GM12878 (cell line): ENCODE measurements around the gene SCN8A. TPM values are rescaled to one million over a fixed set of nuclear protein-coding genes. Genes with fewer than 3 reads are reported as not detected.

Experiments
- ATAC-seq: fragments of 200-7000 bp; cut with Tn5 transposase; 3 replicates; pipeline ENCODE4 v1.9.1; 2020; ENCODE audit warnings: mild to moderate bottlenecking, moderate library complexity
- BruUV-seq: library from RNA; stranded (reverse); fragments of 400-500 nt; replicated peaks from 2 replicates; lab custom pipeline; 2021; lab: Mats Ljungman, UMichigan
- CTCF ChIA-PET: fragments of 300-600 bp; sonication (Branson Sonifier 250); formaldehyde crosslinking; extraction: SDS; loops from one replicate; lab custom pipeline; 2021; ENCODE audit warnings: inconsistent platforms; lab: Yijun Ruan, JAX
- POLR2A ChIA-PET: fragments of 350-600 bp; formaldehyde crosslinking; extraction: SDS; loops from one replicate; lab custom pipeline; 2021; ENCODE audit warnings: inconsistent platforms; lab: Charles Lee
- RAD21 ChIA-PET: fragments of 300-600 bp; sonication (Branson Sonifier 250); formaldehyde crosslinking; loops from one replicate; lab custom pipeline; 2023; ENCODE audit warnings: antibody characterized with exemption; ENCODE audit not compliant: unreplicated experiment; lab: Charles Lee
- SMC1A ChIA-PET: fragments of 300-600 bp; sonication (Branson Sonifier 250); formaldehyde crosslinking; loops from one replicate; lab custom pipeline; 2023; ENCODE audit not compliant: unreplicated experiment, uncharacterized antibody; lab: Charles Lee
- DNase-seq: peaks from one replicate; pipeline ENCODE4 v3.0.0-alpha.2; 2011; ENCODE audit warnings: low read depth, low spot score
- FAIRE-seq: peaks from 3 replicates; lab custom pipeline; 2011; peaks lifted over from hg19 to GRCh38; lab: Jason Lieb, UNC
- H2AFZ ChIP-seq: 2 replicates; pipeline ENCODE4 v1.6.0; 2011; ENCODE audit warnings: low read depth, low read length, control low read depth; ENCODE audit not compliant: control insufficient read depth
- H3K27ac ChIP-seq: 2 replicates; pipeline ENCODE4 v1.5.1; 2011; ENCODE audit warnings: control low read depth; ENCODE audit not compliant: control insufficient read depth, insufficient read depth
- H3K27me3 ChIP-seq, 2 experiments: replicated peaks in 1 of 2; 2 replicates each; pipeline versions ENCODE4 v1.6.0 to v1.6.1; 2011; ENCODE audit warnings: low read length in 1 of 2; ENCODE audit not compliant: control insufficient read depth in 2 of 2, insufficient read depth in 2 of 2
- H3K36me3 ChIP-seq, 2 experiments: 2 replicates each; pipeline ENCODE4 v1.5.1; 2011; ENCODE audit warnings: low read length in 1 of 2; ENCODE audit not compliant: control insufficient read depth in 2 of 2, insufficient read depth in 2 of 2
- H3K4me1 ChIP-seq: 2 replicates; pipeline ENCODE4 v1.6.1; 2011; ENCODE audit warnings: mild to moderate bottlenecking, low read length, moderate library complexity, mixed read lengths; ENCODE audit not compliant: control insufficient read depth, insufficient read depth
- H3K4me2 ChIP-seq: 2 replicates; pipeline ENCODE4 v1.6.0; 2011; ENCODE audit warnings: control low read depth; ENCODE audit not compliant: control insufficient read depth, insufficient read depth
- H3K4me3 ChIP-seq: fragments of 200-600 bp; sonication (generic); 2 replicates; pipeline ENCODE4 v1.5.1; 2016
- H3K79me2 ChIP-seq: 2 replicates; pipeline ENCODE4 v1.6.0; 2011; ENCODE audit warnings: low read length; ENCODE audit not compliant: control insufficient read depth, insufficient read depth
- H3K9ac ChIP-seq: 2 replicates; pipeline ENCODE4 v1.8.0; 2011; ENCODE audit warnings: low read length, control low read depth, mixed read lengths; ENCODE audit not compliant: control insufficient read depth, insufficient read depth
- H3K9me3 ChIP-seq: replicated peaks from 3 replicates; pipeline ENCODE4 v1.5.1; 2011; ENCODE audit warnings: mild to moderate bottlenecking, low read length; ENCODE audit not compliant: control insufficient read depth, insufficient read depth
- H4K20me1 ChIP-seq: 2 replicates; pipeline ENCODE4 v1.6.0; 2011; ENCODE audit not compliant: control insufficient read depth, insufficient read depth
- POLR2A ChIP-seq: IDR thresholded peaks from 2 replicates; pipeline ENCODE4 v1.6.1; 2011; ENCODE audit warnings: low read depth, mild to moderate bottlenecking, low read length
- SMC3 ChIP-seq: IDR thresholded peaks from 2 replicates; pipeline ENCODE4 v1.6.1; 2011; ENCODE audit warnings: low read length, improper control_type of control experiment, borderline replicate concordance
- STAT3 ChIP-seq: IDR thresholded peaks from 2 replicates; pipeline ENCODE4 v1.6.1; 2011; ENCODE audit warnings: low read depth, low read length, improper control_type of control experiment
- TAF1 ChIP-seq: IDR thresholded peaks from 2 replicates; pipeline ENCODE4 v1.6.1; 2011; ENCODE audit warnings: mild to moderate bottlenecking, low read depth, low read length, borderline replicate concordance
- WGBS: methylation state at CpG from one replicate; pipeline ENCODE4 v1.1.6; 2016; ENCODE audit warnings: low lambda C conversion rate; ENCODE audit not compliant: insufficient replicate concordance, insufficient coverage; ENCODE audit errors: missing lambda C conversion rate; 5-methylcytosine and 5-hydroxymethylcytosine counted together
- in situ Hi-C: fragments of 300-500 bp; cut with MboI; formaldehyde crosslinking; loops from 9 replicates; pipeline ENCODE4 v1.14.3; 2018; ENCODE audit warnings: mixed read lengths
- intact Hi-C: fragments of 100-400 bp; cut with micrococcal nuclease; formaldehyde crosslinking; loops from one replicate; pipeline ENCODE4 v1.14.2; 2022; ENCODE audit not compliant: unreplicated experiment
- polyA plus RNA-seq, 11 experiments: library from polyadenylated mRNA; depleted of rRNA in 4 of 11; unstranded in 6 of 11; stranded (reverse) in 5 of 11; fragments of >200 nt; fragmentation: Nextera tagmentation in 4 of 11; fragmentation: Illumina TruSeq in 1 of 11; extraction: Ambion mirVana in 4 of 11; extraction: Trizol in 1 of 11; gene quantifications; 1 replicate in 1 of 11; 2 replicates in 10 of 11; pipeline versions ENCODE4 v1.2.1 to v1.2.3, GENCODE V29; 2011 to 2016; ENCODE audit warnings: inconsistent platforms in 2 of 11, missing spikeins in 2 of 11, low read depth in 1 of 11
- total RNA-seq, 4 experiments: library from RNA; depleted of rRNA in 3 of 4; stranded (reverse); fragments of >200 nt in 3 of 4; fragmentation: Illumina TruSeq in 1 of 4; extraction: Trizol in 1 of 4; gene quantifications; 2 replicates each; pipeline versions ENCODE4 v1.2.1 to v1.2.3, GENCODE V29; 2013 to 2021
- TF ChIP-seq, protein P1 (sequence below), 3 experiments: IDR thresholded peaks in 2 of 3; conservative IDR thresholded peaks in 1 of 3; 2 replicates each; pipeline ENCODE4 v1.5.1; 2011; ENCODE audit warnings: low read depth in 3 of 3, low read length in 3 of 3, mild to moderate bottlenecking in 3 of 3, control low read depth in 2 of 3, moderate library complexity in 2 of 3, inconsistent platforms in 1 of 3, mixed read lengths in 1 of 3; ENCODE audit not compliant: control insufficient read depth in 2 of 3, insufficient read depth in 1 of 3; ENCODE audit errors: extremely low read depth in 1 of 3

Gene SCN8A
- total and polyA plus RNA-seq, 10 of the 15 experiments (the other 5 are each of a cell fraction or from before 2014, with no cell fraction given): 0.02 to 0.23 (median 0.06) TPM; not detected in 2

- POLR2A ChIA-PET: no interaction called here
- SMC1A ChIA-PET: no interaction called here
- no TSS peak for BruUV-seq
- Histone ChIP-seq H3K9me3 (no peaks in the 10 kb centered on the region), H3K36me3 (no peaks in the 10 kb centered on the region), H2AFZ (peak overlapping the region; percentile 4; the same call in 1 of the 2 replicates), H3K79me2 (no peaks in the 10 kb centered on the region), H3K27ac (no peak overlapping the region), H4K20me1 (no peaks in the 10 kb centered on the region; the same call in 1 of the 2 replicates), H3K27me3 (peaks cover 6 to 9% of the 10 kb centered on the region in 2 experiments; a peak in 3 of 4 replicates), H3K4me3 (no peak overlapping the region), H3K9ac (no peak overlapping the region), H3K4me2 (peak overlapping the region; percentile 25; the same call in 1 of the 2 replicates), H3K4me1 (no peaks in the 10 kb centered on the region)
- in situ Hi-C loops: no loop called here
- intact Hi-C loops: no loop called here
- FAIRE-seq (no peak), ATAC-seq (no peak), DNase-seq (no peak)
- 3% methylated on average over 50 of the region's 113 CpGs for WGBS
- CTCF ChIA-PET: no interaction called here
- TF ChIP-seq STAT3 (no peak), TAF1 (no peak), POLR2A (peak; percentile 45; the same call in 1 of the 2 replicates), SMC3 (no peak)
- TF ChIP-seq, protein P1, sequence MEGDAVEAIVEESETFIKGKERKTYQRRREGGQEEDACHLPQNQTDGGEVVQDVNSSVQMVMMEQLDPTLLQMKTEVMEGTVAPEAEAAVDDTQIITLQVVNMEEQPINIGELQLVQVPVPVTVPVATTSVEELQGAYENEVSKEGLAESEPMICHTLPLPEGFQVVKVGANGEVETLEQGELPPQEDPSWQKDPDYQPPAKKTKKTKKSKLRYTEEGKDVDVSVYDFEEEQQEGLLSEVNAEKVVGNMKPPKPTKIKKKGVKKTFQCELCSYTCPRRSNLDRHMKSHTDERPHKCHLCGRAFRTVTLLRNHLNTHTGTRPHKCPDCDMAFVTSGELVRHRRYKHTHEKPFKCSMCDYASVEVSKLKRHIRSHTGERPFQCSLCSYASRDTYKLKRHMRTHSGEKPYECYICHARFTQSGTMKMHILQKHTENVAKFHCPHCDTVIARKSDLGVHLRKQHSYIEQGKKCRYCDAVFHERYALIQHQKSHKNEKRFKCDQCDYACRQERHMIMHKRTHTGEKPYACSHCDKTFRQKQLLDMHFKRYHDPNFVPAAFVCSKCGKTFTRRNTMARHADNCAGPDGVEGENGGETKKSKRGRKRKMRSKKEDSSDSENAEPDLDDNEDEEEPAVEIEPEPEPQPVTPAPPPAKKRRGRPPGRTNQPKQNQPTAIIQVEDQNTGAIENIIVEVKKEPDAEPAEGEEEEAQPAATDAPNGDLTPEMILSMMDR (IDR thresholded peaks at IDR 0.05 in 2 of 3, conservative IDR thresholded peaks at IDR 0.05 in 1 of 3; ENCODE audit: control insufficient read depth in 2 of 3, extremely low read depth in 1 of 3, insufficient read depth in 1 of 3, low read depth in 3 of 3, low read length in 3 of 3): peak in 1 of 3 experiments; percentile 9; a peak in 1 of 6 replicates
- RAD21 ChIA-PET: no interaction called here
These were observed 229.8 kb downstream of the SCN8A start for GRCh38 chr12:51820526-51821439.
